ENCODE data around the gene SCAF8. TPM values are rescaled to one million over a fixed set of nuclear protein-coding genes. Genes with fewer than 3 reads are reported as not detected.

Gene SCAF8
- total and polyA plus RNA-seq, 8 donors: 34.3 to 57.6 (median 54.7) TPM

- H3K9me3 ChIP-seq: no peaks in the 10 kb centered on the region
- DNase-seq (no peak), ATAC-seq (no peak)
- no peak for TF ChIP-seq CTCF (IDR thresholded peaks at IDR 0.05)
- intact Hi-C loops (cut with DNase I): no loop called here
- H3K4me1 ChIP-seq: no peaks in the 10 kb centered on the region
- peaks cover 0 to 25% of the 10 kb centered on the region in 2 donors for H3K36me3 ChIP-seq
- no peak overlapping the region for H3K4me3 ChIP-seq
- H3K27me3 ChIP-seq: no peaks in the 10 kb centered on the region
- no peak overlapping the region for H3K27ac ChIP-seq
Observed at GRCh38 chr6:154782193-154782592, 49.0 kb downstream of the SCAF8 start.

GRCh38 chr6:154783229-154783628, 50.0 kb downstream of the SCAF8 start:
- Histone ChIP-seq H3K9me3 (no peaks in the 10 kb centered on the region), H3K4me1 (no peaks in the 10 kb centered on the region), H3K27ac (no peak overlapping the region), H3K36me3 (peaks cover 0 to 29% of the 10 kb centered on the region in 2 donors), H3K27me3 (no peaks in the 10 kb centered on the region), H3K4me3 (no peak overlapping the region)
- TF ChIP-seq CTCF (IDR thresholded peaks at IDR 0.05): no peak
- intact Hi-C loops (cut with DNase I): no loop called here
- ATAC-seq (no peak), DNase-seq (no peak)

GRCh38 chr6:154785075-154785474, 51.9 kb downstream of the SCAF8 start:
- DNase-seq (no peak), ATAC-seq (no peak)
- TF ChIP-seq CTCF (IDR thresholded peaks at IDR 0.05): no peak
- H3K9me3 ChIP-seq: no peaks in the 10 kb centered on the region
- H3K27ac ChIP-seq: no peak overlapping the region
- H3K27me3 ChIP-seq: no peaks in the 10 kb centered on the region
- no peak overlapping the region for H3K4me3 ChIP-seq
- intact Hi-C loops (cut with DNase I): no loop called here
- peaks cover 0 to 31% of the 10 kb centered on the region in 2 donors for H3K36me3 ChIP-seq
- no peaks in the 10 kb centered on the region for H3K4me1 ChIP-seq

GRCh38 chr6:154786144-154786868, 53.1 kb downstream of the SCAF8 start:
- ATAC-seq (no peak), DNase-seq (no peak)
- Histone ChIP-seq H3K4me3 (no peak overlapping the region), H3K9me3 (no peaks in the 10 kb centered on the region), H3K27ac (no peak overlapping the region), H3K27me3 (no peaks in the 10 kb centered on the region), H3K4me1 (no peaks in the 10 kb centered on the region), H3K36me3 (peaks cover 0 to 22% of the 10 kb centered on the region in 2 donors)
- intact Hi-C loops (cut with DNase I): no loop called here
- TF ChIP-seq CTCF (IDR thresholded peaks at IDR 0.05): no peak

GRCh38 chr6:154791556-154792317, 58.5 kb downstream of the SCAF8 start:
- no peak for TF ChIP-seq CTCF (IDR thresholded peaks at IDR 0.05)
- no peak for ATAC-seq
- H3K9me3 ChIP-seq: no peaks in the 10 kb centered on the region
- no peaks in the 10 kb centered on the region for H3K27me3 ChIP-seq
- no peak overlapping the region for H3K4me3 ChIP-seq
- intact Hi-C loops (cut with DNase I): no loop called here
- peaks cover 0 to 7% of the 10 kb centered on the region in 2 donors for H3K4me1 ChIP-seq
- DNase-seq: no peak
- peaks cover 0 to 27% of the 10 kb centered on the region in 2 donors for H3K36me3 ChIP-seq
- H3K27ac ChIP-seq: no peak overlapping the region

Data from left lung (tissue), 10 donors.